Measurements from ENCODE around the gene C12orf56.

DNA sequence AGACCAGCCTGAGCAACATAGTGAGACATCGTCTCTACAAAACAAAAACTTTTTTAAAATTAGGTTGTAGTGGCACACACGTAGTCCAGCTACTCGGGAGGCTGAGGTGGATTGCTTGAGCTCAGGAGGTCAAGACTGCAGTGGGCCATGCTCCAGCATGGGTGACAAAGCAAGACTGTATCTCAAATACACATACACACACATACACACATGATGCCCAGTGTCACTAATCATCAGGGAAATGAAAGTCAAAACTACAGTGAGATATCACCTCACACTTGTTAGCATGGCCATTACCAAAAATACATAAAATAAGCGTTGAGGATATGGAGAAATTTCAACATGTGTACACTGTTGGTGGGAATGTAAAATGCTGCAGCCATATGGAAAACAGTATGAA lies 135.3 kb downstream of the C12orf56 start:
- TF ChIP-seq, protein P1, sequence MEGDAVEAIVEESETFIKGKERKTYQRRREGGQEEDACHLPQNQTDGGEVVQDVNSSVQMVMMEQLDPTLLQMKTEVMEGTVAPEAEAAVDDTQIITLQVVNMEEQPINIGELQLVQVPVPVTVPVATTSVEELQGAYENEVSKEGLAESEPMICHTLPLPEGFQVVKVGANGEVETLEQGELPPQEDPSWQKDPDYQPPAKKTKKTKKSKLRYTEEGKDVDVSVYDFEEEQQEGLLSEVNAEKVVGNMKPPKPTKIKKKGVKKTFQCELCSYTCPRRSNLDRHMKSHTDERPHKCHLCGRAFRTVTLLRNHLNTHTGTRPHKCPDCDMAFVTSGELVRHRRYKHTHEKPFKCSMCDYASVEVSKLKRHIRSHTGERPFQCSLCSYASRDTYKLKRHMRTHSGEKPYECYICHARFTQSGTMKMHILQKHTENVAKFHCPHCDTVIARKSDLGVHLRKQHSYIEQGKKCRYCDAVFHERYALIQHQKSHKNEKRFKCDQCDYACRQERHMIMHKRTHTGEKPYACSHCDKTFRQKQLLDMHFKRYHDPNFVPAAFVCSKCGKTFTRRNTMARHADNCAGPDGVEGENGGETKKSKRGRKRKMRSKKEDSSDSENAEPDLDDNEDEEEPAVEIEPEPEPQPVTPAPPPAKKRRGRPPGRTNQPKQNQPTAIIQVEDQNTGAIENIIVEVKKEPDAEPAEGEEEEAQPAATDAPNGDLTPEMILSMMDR (IDR thresholded peaks at IDR 0.05) = no peak
- no peak for TF ChIP-seq EP300 (IDR thresholded peaks at IDR 0.05)

Data from sigmoid colon (tissue), 4 donors.